Ovary (tissue), 9 donors: ENCODE results near the gene EGLN2. TPM values are rescaled to one million over a fixed set of nuclear protein-coding genes. Genes with fewer than 3 reads are reported as not detected.
"Not testable (repeated sequence)": the region's sequence is repeated elsewhere in the genome, so short reads cannot be mapped to it uniquely, and the experiment has no call there.

Experiments used
- DNase-seq, 5 donors: peaks; one replicate each; pipeline ENCODE4 v3.0.0-alpha.2; 2019 to 2020
- H3K27ac ChIP-seq, 2 donors: fragments of 200-600 bp; one replicate each; pipeline versions ENCODE4 v1.5.1 to v1.8.0; 2019 to 2022
- H3K27me3 ChIP-seq: fragments of 200-600 bp; one replicate; pipeline ENCODE4 v1.8.0; 2022
- H3K36me3 ChIP-seq: fragments of 200-600 bp; sonication (generic); one replicate; pipeline ENCODE4 v1.5.1; 2019
- H3K4me1 ChIP-seq: one replicate; pipeline ENCODE4 v1.8.1; 2013; ENCODE audit warnings: mild to moderate bottlenecking, moderate library complexity; ENCODE audit not compliant: insufficient read depth
- H3K4me3 ChIP-seq: fragments of 200-600 bp; sonication (generic); one replicate; pipeline ENCODE4 v1.5.1; 2017
- H3K9me3 ChIP-seq, 2 donors: fragments of 200-600 bp in 1 of 2; sonication (generic) in 1 of 2; one replicate each; pipeline versions ENCODE4 v1.5.1 to v1.8.1; 2013 to 2019; ENCODE audit warnings: mild to moderate bottlenecking in 1 of 2, moderate library complexity in 1 of 2
- CTCF ChIP-seq, 3 donors: fragments of 450-650 bp in 2 of 3; fragments of 200-600 bp in 1 of 3; IDR thresholded peaks; one replicate each; pipeline versions ENCODE4 v1.5.1 to v1.8.0; 2016 to 2022; ENCODE audit warnings: antibody characterized with exemption in 3 of 3, mild to moderate bottlenecking in 1 of 3
- EP300 ChIP-seq: sonication (generic); formaldehyde crosslinking; IDR thresholded peaks from one replicate; pipeline ENCODE4 v1.6.1; 2017; ENCODE audit warnings: antibody characterized with exemption
- POLR2A ChIP-seq: fragments of 450-650 bp; IDR thresholded peaks from one replicate; pipeline ENCODE4 v1.6.1; 2017; ENCODE audit warnings: antibody characterized with exemption, mild to moderate bottlenecking, moderate library complexity
- WGBS, 3 donors: extraction: QIAGEN DNeasy Blood & Tissue Kit in 1 of 3; methylation state at CpG; one replicate each; pipeline versions ENCODE4 v1.1.5 to v1.1.7; 2013 to 2017; 5-methylcytosine and 5-hydroxymethylcytosine counted together
- intact Hi-C, 4 donors: fragments of 100-400 bp; cut with DNase I; formaldehyde crosslinking; loops; one replicate each; pipeline versions ENCODE4 v1.11.0 to v1.15.1; 2022 to 2023
- polyA plus RNA-seq, 2 donors: library from polyadenylated mRNA; stranded (reverse); fragments of 200-250 nt in 1 of 2; fragments of 350-450 nt in 1 of 2; fragmentation: Illumina TruSeq in 1 of 2; extraction: RNeasy Lipid Tissue Mini Kit (QIAGEN cat#74804) in 1 of 2; gene quantifications; one replicate each; pipeline ENCODE4 v1.2.3, GENCODE V29; 2013 to 2014
- total RNA-seq, 7 donors: library from RNA; depleted of rRNA in 2 of 7; stranded (reverse); fragments of >200 nt in 2 of 7; fragmentation: NEBNext Ultra II Directional in 3 of 7; extraction: Animal tissue kit (Norgen Biotek cat#: 25700) in 3 of 7; gene quantifications; one replicate each; pipeline versions ENCODE4 v1.1.0 to v1.2.4, GENCODE V29; 2016 to 2023
- donor health status: DM: no; HTN: no; CAD: no; lungs with moderate emphysema.
- donor health status: DM: no; HTN: no; CAD: no.
- donor health status: Bipolar disorder and iron deficiency.
- donor health status: DM: yes; HTN: yes; CAD: no.
- donor health status: DM: no; HTN: no; CAD: no.
- donor health status: DM: yes; HTN: yes; CAD: no.

The EGLN2 gene
- total and polyA plus RNA-seq, 9 donors, result 43.6 to 121 (median 95.8) TPM

- no peaks in the 10 kb centered on the region for H3K27me3 ChIP-seq
- H3K4me3 ChIP-seq, result no peak overlapping the region
- intact Hi-C loops, result no loop called here
- no peaks in the 10 kb centered on the region for H3K9me3 ChIP-seq
- DNase-seq, result peak in 2 of 5 donors; percentile 19 to 50
- WGBS, 3 donors, result 31 to 46% (median 39%) methylated on average over 7 of the region's 7 CpGs
- H3K4me1 ChIP-seq, result peaks cover 11% of the 10 kb centered on the region
- no peaks in the 10 kb centered on the region for H3K36me3 ChIP-seq
- peak overlapping the region in 1 of 2 donors; percentile 86 for H3K27ac ChIP-seq
- TF ChIP-seq EP300 (no peak), POLR2A (no peak), CTCF (IDR thresholded peaks at IDR 0.05) (no peak)
Measured at GRCh38 chr19:40831502-40832430, 32.8 kb downstream of the EGLN2 start.

GRCh38 chr19:40832431-40832790 lies 33.4 kb downstream of the EGLN2 start:
- DNase-seq, H3K36me3 ChIP-seq, H3K4me3 ChIP-seq, intact Hi-C loops, H3K9me3 ChIP-seq, H3K27me3 ChIP-seq: not testable (repeated sequence)
- H3K27ac ChIP-seq, result peak overlapping the region in 1 of 2 donors; percentile 86
- 65 to 74% (median 66%) methylated on average over 4 of the region's 4 CpGs for WGBS, 3 donors
- H3K4me1 ChIP-seq, result peaks cover 11% of the 10 kb centered on the region

- 25 to 32% (median 28%) methylated on average over 7 of the region's 7 CpGs for WGBS, 3 donors
- intact Hi-C loops, result not testable (repeated sequence)
- peak overlapping the region in 1 of 2 donors; percentile 3 for H3K27ac ChIP-seq
Measured at GRCh38 chr19:40833728-40834533, 34.9 kb downstream of the EGLN2 start.

GRCh38 chr19:40836754-40837429 lies 37.9 kb downstream of the EGLN2 start:
- DNase-seq, result peak in 1 of 5 donors; percentile 5
- Histone ChIP-seq H3K4me3 (no peak overlapping the region), H3K36me3 (no peaks in the 10 kb centered on the region), H3K27me3 (no peaks in the 10 kb centered on the region), H3K4me1 (peaks cover 7% of the 10 kb centered on the region), H3K27ac (no peak overlapping the region), H3K9me3 (no peaks in the 10 kb centered on the region)
- 78 to 82% (median 78%) methylated on average over 6 of the region's 6 CpGs for whole genome bisulfite sequencing, 3 donors
- intact Hi-C loops, result no loop called here
- TF ChIP-seq POLR2A (no peak), EP300 (no peak), CTCF (IDR thresholded peaks at IDR 0.05) (no peak)

More at GRCh38 chr19:40833728-40834533, 34.9 kb downstream of the EGLN2 start:
- H3K4me3 ChIP-seq, H3K9me3 ChIP-seq, H3K36me3 ChIP-seq, DNase-seq, H3K27me3 ChIP-seq: not testable (repeated sequence)
- peaks cover 11% of the 10 kb centered on the region for H3K4me1 ChIP-seq

GRCh38 chr19:40838477-40838876 lies 39.5 kb downstream of the EGLN2 start:
- WGBS, 3 donors, result 71 to 85% (median 81%) methylated on average over 1 of the region's 1 CpG
- DNase-seq, H3K4me1 ChIP-seq, H3K27me3 ChIP-seq, H3K4me3 ChIP-seq, H3K9me3 ChIP-seq, H3K36me3 ChIP-seq, intact Hi-C loops, H3K27ac ChIP-seq: not testable (repeated sequence)

- H3K27ac ChIP-seq, DNase-seq, H3K36me3 ChIP-seq, intact Hi-C loops, H3K9me3 ChIP-seq, H3K27me3 ChIP-seq, H3K4me1 ChIP-seq, H3K4me3 ChIP-seq: not testable (repeated sequence)
- WGBS, 3 donors, result 91 to 98% (median 95%) methylated on average over 2 to 3 of the region's 3 CpGs
Measured at GRCh38 chr19:40842012-40842411, 43.0 kb downstream of the EGLN2 start.

- WGBS, 3 donors, result 53 to 65% (median 59%) methylated on average over 9 to 10 of the region's 12 CpGs
- H3K4me1 ChIP-seq, result not testable (repeated sequence)
Measured at GRCh38 chr19:40842997-40843652, 44.1 kb downstream of the EGLN2 start.

GRCh38 chr19:40843653-40844052 lies 44.7 kb downstream of the EGLN2 start:
- H3K27me3 ChIP-seq, H3K4me1 ChIP-seq, H3K9me3 ChIP-seq, H3K27ac ChIP-seq, H3K4me3 ChIP-seq, intact Hi-C loops, H3K36me3 ChIP-seq: not testable (repeated sequence)
- peak in 1 of 5 donors; percentile 52 for DNase-seq
- 5 to 11% methylated on average over 15 to 17 of the region's 19 CpGs; no CpG with 5 or more reads in 1 of the 3 donors for WGBS, 3 donors

More at GRCh38 chr19:40842997-40843652, 44.1 kb downstream of the EGLN2 start:
- H3K27me3 ChIP-seq, H3K27ac ChIP-seq, intact Hi-C loops, DNase-seq, H3K36me3 ChIP-seq, H3K9me3 ChIP-seq, H3K4me3 ChIP-seq: not testable (repeated sequence)
